Stimulated activated CD4-positive, alpha-beta T cell treated with anti-CD3 and anti-CD28 coated beads, Interleukin-12 subunit alpha, Interleukin-12 subunit beta, amount 100 ng/mL, for 48 hours (primary cell): Measurements from ENCODE around the gene VAMP3.

Source experiments
- DNase-seq, 3 donors: peaks; one replicate each; pipeline ENCODE4 v3.0.0-alpha.2; 2020; ENCODE audit warnings: low read depth in 2 of 3, low spot score in 1 of 3

VAMP3 gene

DNA sequence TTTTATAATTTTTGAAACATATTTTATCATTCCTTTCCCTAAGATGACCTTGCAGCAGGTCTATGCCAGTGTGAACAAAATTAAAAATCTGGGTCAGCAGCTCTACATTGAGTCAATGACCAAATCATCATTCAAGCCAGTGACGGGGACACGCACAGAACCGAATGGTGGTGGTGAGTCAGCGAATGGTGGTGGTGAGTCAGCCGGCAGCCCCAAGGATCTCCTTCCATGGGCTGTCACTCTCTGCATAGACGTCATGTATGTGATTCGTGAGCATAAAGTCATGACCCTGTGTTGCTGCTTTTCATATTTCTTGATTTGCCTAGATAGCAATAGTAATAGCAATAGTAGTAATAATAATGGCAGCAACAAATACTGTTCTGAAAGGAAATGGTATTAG, 39.3 kb downstream of the VAMP3 start:
- peak in 2 of 3 donors; percentile 8 to 17 for DNase-seq

DNA sequence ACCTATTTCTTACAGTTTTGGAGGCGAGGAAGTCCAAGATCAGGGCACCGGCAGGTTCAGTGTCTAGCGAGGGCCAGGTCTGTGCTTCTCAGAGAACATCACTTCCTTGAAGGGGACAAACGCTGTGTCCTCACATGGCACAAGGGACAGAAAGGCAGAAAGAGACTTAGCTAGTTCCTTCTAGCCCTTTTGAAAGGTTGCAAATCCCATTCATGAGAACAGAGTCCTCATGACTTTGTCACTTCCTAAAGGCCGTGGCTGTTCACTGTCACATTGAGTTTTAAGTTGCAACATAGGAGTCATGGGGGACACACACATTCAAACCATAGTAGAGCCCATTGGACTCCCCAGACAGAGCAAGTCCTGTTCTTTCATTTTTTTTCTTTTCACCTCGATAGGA, 40.4 kb downstream of the VAMP3 start:
- no peak for DNase-seq

DNA sequence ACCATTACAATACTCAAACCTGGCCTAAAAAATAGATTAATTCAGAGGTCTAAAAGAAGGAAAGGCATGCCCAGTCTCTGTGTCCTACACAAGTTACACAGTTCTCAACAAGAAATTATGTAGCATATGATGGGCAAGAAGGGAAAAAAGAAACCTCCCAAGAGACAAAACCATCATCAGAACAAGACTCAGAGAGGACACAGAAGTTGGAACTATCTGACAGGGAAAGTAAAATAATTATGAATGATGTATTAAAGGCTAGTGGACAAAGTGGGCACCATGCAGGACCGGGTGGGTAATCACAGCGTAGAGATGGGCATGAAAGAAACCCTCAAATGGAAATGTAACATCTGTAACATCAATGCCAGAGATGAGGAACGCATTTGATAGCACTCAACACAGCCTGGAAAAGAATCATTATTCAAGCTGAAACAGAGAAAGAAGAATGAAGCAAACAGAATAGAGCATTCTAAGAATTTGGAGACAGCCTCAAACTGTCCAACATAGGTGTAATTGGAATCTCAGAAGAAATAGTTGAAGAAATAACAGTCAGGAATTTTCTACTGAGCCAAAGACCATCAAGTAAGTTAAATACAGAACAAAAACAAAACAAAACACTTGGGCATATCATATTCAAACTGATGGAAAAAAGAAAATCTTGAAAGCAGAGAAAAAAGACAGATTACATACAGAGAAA, 42.7 kb downstream of the VAMP3 start:
- DNase-seq: no peak

DNA sequence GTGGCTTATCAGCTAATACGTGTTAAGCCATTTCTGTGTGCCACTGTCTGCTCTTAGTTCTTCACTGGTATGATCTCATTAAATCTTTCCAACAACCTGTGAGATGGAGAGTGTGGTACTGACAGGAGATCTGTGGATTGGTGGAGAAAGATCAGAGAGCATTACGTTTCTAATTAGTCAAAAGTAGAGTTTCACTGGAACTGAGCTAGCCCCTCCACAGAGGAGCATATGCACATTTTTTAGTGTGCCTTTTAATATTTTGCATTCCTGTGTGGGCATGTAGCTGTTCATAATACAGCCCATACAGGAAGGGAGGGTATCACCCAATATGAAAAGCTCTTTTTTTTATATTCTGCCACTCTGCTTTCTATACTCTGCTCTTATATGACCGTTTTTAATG, 50.2 kb downstream of the VAMP3 start:
- no peak for DNase-seq

DNA sequence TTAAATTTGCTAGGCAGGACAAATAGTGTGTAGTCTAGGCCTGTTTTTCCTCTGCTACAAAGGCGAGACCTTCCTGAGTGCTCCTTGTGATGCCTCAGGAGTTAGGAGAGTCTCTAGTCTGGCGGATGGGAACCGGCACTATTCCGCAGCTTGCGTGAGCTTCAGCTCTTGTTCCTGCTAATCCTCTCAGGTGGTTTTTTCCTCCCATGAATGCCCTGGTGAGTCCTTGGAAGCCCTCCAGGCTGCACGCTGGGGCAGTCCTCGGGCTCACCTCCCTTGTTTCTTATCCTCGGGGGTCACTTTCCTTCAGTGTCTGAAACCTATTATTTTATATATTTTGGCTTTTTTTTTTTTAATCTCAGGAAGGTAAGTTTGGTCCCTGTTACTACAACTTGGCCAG, 53.6 kb downstream of the VAMP3 start:
- no peak for DNase-seq

DNA sequence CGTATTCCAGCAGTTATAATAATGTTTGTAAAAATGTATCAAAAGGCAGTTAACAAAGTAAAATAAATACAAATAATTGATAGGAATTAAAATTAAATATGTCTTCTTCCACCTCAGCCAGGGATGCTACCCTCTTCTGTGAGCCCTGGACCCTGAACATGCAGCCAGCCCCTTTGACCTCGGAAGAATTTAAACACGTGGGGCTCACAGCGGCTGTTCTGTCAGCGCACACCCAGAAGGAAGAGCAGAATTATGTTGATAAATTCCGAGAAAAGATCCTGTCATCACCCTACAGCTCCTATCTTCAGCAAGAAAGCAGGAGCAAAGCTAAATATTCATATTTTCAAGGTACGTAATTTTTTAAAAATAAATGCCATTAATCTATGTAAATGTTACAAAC, 55.3 kb downstream of the VAMP3 start:
- no peak for DNase-seq

DNA sequence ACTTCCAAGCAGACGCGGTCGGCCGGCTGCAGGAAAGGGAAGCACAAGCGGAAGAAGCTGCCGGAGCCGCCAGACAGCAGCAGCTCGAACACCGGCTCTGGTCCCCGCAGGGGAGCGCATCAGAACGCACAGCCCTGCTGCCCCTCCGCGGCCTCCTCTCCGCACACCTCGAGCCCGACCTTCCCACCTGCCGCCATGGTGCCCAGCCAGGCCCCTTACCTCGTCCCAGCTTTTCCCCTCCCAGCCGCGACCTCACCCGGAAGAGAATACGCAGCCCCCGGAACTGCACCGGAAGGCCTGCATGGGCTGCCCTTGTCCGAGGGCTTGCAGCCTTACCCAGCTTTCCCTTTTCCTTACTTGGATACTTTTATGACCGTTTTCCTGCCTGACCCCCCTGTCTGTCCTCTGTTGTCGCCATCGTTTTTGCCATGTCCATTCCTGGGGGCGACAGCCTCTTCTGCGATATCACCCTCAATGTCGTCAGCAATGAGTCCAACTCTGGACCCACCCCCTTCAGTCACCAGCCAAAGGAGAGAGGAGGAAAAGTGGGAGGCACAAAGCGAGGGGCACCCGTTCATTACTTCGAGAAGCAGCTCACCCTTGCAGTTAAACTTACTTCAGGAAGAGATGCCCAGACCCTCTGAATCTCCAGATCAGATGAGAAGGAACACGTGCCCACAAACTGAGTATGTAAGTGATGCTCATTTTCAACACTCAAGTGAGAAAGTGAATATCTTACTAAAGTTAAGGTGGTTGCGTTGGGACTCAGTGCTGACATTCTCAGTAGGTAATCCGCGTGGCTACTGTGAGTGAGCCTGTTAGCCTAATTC, 56.2 kb downstream of the VAMP3 start:
- DNase-seq: peak in 1 of 3 donors; percentile 7
